ENCODE results near the gene FKBP11.

Gene FKBP11

DNA sequence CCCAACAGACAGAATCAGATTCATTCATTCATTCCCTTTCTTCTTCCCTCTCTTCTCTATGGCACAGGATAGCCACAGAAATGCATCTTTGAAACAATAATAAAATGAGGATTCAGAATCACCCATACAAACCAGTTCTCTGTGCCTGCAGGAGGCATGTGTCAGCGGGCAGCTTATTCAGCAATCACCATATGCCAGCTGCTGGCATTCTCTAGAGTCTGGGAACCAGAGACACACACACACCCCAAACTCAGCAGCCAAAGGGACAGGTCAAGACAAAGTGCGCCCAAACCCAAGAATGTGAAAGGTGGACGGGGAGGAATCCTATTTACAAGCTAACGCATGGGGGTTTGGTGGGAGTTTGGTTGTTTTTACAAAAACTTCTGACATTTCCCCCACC, 17.9 kb upstream of the FKBP11 start:
- CTCF ChIA-PET: interaction anchor here (1.1 to 1.3 kb wide), 2 partner anchors 9 to 25 kb away, joined by 3 to 4 read pairs; no protein-coding TSS in a partner anchor
- H3K4me1 Mint-ChIP-seq: peaks cover 20% of the 10 kb centered on the region
- DNase-seq: no peak
- H3K27me3 Mint-ChIP-seq: no peaks in the 10 kb centered on the region
- peaks cover 19% of the 10 kb centered on the region for H3K36me3 Mint-ChIP-seq
- no peak overlapping the region for H3K4me3 Mint-ChIP-seq
- H3K9me3 Mint-ChIP-seq: no peaks in the 10 kb centered on the region
- H3K27ac Mint-ChIP-seq: no peak overlapping the region

DNA sequence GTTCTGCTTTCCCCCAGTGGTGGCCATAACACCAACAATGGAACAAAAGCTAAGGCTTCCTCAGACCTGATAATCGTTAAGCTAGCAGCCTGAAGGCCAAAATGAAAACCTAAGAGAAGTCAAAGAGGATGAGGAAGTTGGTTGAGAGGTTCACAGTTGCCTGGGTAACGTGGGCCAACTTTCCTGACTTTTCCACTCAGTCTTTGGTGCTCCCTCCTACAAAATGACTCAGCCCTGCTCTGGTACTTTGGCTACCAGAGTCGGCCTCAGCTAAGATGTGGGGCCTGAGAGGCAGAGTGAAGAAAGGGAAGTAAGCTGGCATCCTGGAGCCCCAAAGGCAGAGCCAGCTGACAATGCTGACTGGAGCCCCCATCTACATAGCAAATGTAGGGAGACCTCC, 14.9 kb upstream of the FKBP11 start:
- Mint-ChIP-seq H3K4me3 (no peak overlapping the region), H3K27ac (no peak overlapping the region), H3K36me3 (peaks cover 25% of the 10 kb centered on the region), H3K4me1 (peaks cover 10% of the 10 kb centered on the region), H3K9me3 (no peaks in the 10 kb centered on the region), H3K27me3 (no peaks in the 10 kb centered on the region)
- DNase-seq: no peak
- CTCF ChIA-PET: interaction anchor here (1.0 to 7.7 kb wide), 4 partner anchors 11 to 87 kb away, joined by 3 to 77 read pairs (median 4); partner anchors contain the start of gene DDX23

DNA sequence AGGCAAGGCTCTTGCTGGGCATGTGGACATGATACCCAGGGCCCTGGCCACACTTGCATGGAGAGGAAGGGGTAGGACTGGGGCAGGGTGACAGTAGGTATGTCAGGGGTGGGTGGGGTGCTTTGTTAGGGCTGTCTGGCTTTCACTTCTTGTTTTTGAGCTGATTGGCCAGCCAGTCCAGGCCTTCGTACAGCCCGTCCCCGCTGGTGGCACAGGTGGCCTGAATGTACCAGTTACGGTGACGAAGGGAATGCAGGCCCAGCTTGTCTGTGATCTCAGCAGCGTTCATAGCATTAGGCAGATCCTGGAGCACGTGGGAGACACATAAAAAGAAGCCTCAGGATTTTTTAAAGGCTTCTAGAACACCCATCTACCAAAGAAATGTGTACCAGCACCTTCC, 13.5 kb upstream of the FKBP11 start:
- H3K27ac Mint-ChIP-seq: no peak overlapping the region
- no peaks in the 10 kb centered on the region for H3K9me3 Mint-ChIP-seq
- DNase-seq: no peak
- peaks cover 10% of the 10 kb centered on the region for H3K4me1 Mint-ChIP-seq
- peaks cover 35% of the 10 kb centered on the region for H3K36me3 Mint-ChIP-seq
- no peaks in the 10 kb centered on the region for H3K27me3 Mint-ChIP-seq
- CTCF ChIA-PET: interaction anchor here (0.8 to 7.7 kb wide), 6 partner anchors 9 to 86 kb away, joined by 3 to 77 read pairs (median 4); partner anchors contain the start of genes DDX23 and WNT1
- no peak overlapping the region for H3K4me3 Mint-ChIP-seq

DNA sequence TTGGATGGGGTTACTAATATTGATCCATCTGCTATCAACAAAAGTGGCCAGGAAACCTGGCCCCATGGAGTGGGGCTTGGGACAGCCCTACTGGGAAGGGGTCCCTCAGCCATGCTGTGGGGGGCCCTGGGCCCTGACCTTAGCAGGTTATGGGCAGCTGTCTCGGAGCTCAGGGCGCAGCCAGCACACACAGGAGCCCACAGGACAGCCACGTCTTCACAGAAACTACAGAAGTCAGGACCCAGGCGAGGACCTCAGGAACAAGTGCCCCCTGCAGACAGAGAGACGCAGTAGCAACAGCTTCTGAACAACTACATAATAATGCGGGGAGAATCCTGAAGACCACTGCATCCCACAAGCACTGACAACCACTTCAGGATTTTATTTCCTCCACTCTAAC, 11.9 kb upstream of the FKBP11 start:
- H3K27ac Mint-ChIP-seq: no peak overlapping the region
- H3K27me3 Mint-ChIP-seq: no peaks in the 10 kb centered on the region
- no peak for DNase-seq
- no peaks in the 10 kb centered on the region for H3K9me3 Mint-ChIP-seq
- peaks cover 11% of the 10 kb centered on the region for H3K4me1 Mint-ChIP-seq
- H3K36me3 Mint-ChIP-seq: peaks cover 42% of the 10 kb centered on the region
- H3K4me3 Mint-ChIP-seq: no peak overlapping the region
- CTCF ChIA-PET: interaction anchor here (0.6 to 7.7 kb wide), 10 partner anchors 10 to 84 kb away, joined by 3 to 77 read pairs (median 4); partner anchors contain the start of gene DDX23

DNA sequence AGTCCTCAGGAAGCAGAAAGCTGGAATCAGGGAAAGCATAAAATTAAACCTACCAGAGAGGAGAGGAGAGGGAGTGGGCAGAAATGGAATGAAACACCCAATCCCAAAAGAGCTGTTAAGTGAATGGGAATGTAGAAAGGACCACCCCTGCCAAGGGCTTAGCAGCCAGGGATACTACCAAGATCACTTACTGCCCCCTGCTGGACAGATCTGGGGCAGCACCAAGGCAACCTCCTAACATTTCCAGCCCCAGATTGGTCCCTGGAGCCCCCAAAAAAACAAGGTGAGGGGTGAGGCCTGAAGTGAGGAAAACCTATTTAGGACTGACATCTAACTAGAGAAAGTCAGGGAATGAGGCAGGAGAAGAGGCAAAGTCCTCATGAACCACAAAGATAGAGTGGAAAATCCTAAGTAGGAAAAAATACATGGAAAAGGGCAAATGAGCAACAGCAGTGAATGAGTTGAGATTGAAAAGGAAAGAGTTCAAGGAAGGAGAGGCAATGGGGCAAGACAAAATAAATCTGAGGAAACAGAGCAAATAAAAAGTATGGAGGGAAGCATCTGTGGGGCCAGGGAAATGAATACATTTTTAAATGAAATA, 11.2 kb upstream of the FKBP11 start:
- Mint-ChIP-seq H3K27me3 (no peaks in the 10 kb centered on the region), H3K9me3 (no peaks in the 10 kb centered on the region), H3K4me1 (peaks cover 11% of the 10 kb centered on the region), H3K4me3 (no peak overlapping the region), H3K27ac (no peak overlapping the region), H3K36me3 (peaks cover 42% of the 10 kb centered on the region)
- CTCF ChIA-PET: interaction anchor here (0.7 to 7.7 kb wide), 23 partner anchors 10 to 117 kb away, joined by 3 to 77 read pairs (median 4); partner anchors contain the start of genes DDX23, FKBP11 and RND1
- peak; percentile 88 for DNase-seq

DNA sequence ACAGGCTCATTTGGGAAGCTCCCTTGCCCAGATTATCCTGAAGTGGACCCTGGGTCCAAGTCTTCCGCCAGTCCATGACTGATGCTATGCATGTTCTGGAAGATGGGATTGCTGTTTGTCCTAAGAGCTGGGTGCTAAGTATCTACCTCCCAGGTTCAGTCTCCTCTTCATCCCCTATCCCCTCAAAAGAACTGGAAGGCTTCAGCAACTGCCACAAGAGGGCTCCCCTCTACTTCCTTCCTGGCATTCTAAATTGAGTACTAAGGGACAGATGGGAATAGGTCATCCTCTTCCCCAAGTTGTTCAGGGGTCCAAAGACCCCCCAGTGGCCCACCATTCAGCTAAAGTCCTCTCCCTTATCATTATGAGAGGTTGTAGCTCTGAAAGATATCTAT, 9.0 kb upstream of the FKBP11 start:
- DNase-seq: no peak
- H3K4me3 Mint-ChIP-seq: no peak overlapping the region

DNA sequence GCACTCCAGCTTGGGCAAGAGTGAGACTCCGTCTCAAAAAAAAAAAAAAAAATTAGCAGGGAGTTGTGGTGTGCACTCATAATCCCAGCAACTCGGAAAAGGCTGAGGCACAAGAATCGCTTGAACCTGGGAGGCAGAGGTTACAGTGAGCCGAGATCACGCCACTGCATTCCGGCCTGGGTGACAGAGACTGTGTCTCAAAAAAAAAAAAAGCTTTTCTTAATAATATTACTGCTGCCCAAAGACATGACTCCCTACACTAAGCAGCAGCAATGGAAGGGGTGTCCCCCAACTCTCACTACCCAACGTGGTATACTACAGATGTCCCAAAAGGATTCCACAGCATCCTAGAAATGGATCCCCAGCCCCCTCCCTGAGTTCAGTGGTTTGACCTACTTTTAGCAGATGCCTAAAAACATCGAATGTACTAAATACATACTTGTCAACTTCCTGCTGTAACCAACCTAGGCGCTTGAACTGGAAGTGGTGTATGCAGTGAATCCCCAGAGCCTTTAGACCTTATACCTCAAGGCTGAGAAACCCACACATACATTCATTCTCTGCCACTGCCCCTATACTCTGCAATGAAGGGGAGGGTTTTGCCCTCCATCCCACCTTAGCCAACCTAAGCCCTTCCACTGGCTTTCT, 8.5 kb upstream of the FKBP11 start:
- H3K27me3 Mint-ChIP-seq: no peaks in the 10 kb centered on the region
- no peak for DNase-seq
- peak overlapping the region; percentile 77 for H3K27ac Mint-ChIP-seq
- peaks cover 51% of the 10 kb centered on the region for H3K36me3 Mint-ChIP-seq
- no peak overlapping the region for H3K4me3 Mint-ChIP-seq
- peaks cover 11% of the 10 kb centered on the region for H3K4me1 Mint-ChIP-seq
- CTCF ChIA-PET: interaction anchor here (0.8 to 7.7 kb wide), 9 partner anchors 8 to 81 kb away, joined by 3 to 77 read pairs (median 4); partner anchors contain the start of genes ARF3, DDX23 and FKBP11
- H3K9me3 Mint-ChIP-seq: no peaks in the 10 kb centered on the region

More for the DNA sequence above, 9.0 kb upstream of the FKBP11 start:
- H3K9me3 Mint-ChIP-seq: no peaks in the 10 kb centered on the region
- peak overlapping the region; percentile 77 for H3K27ac Mint-ChIP-seq
- peaks cover 49% of the 10 kb centered on the region for H3K36me3 Mint-ChIP-seq
- no peaks in the 10 kb centered on the region for H3K27me3 Mint-ChIP-seq
- H3K4me1 Mint-ChIP-seq: peaks cover 11% of the 10 kb centered on the region
- CTCF ChIA-PET: interaction anchor here (0.7 to 7.7 kb wide), 10 partner anchors 9 to 81 kb away, joined by 3 to 77 read pairs (median 4); partner anchors contain the start of genes ARF3, DDX23 and FKBP11

DNA sequence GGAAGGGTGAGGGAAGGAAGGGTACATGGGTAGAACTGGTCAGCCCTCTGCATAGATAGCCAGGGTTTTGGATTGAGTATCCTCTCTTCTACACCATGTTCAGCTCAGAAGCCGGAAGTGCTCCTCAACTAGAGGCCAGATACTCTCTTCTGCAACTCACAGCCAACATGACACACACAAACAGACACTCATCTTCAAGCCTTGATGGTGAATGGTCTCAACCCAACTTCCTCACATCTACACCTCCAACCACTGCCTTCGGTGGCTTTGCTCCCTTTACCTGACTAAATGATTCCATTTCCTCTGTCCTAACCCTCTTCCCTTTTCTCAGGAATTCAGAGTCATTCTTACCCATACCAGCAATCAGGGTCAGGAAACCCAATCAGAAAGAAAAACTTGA, 7.6 kb upstream of the FKBP11 start:
- Mint-ChIP-seq H3K36me3 (peaks cover 48% of the 10 kb centered on the region), H3K4me3 (no peak overlapping the region), H3K4me1 (peaks cover 11% of the 10 kb centered on the region), H3K9me3 (no peaks in the 10 kb centered on the region), H3K27ac (peak overlapping the region; percentile 53), H3K27me3 (no peaks in the 10 kb centered on the region)
- CTCF ChIA-PET: interaction anchor here (1.2 to 7.7 kb wide), 4 partner anchors 30 to 80 kb away, joined by 3 to 77 read pairs (median 16); partner anchors contain the start of gene DDX23
- DNase-seq: no peak

DNA sequence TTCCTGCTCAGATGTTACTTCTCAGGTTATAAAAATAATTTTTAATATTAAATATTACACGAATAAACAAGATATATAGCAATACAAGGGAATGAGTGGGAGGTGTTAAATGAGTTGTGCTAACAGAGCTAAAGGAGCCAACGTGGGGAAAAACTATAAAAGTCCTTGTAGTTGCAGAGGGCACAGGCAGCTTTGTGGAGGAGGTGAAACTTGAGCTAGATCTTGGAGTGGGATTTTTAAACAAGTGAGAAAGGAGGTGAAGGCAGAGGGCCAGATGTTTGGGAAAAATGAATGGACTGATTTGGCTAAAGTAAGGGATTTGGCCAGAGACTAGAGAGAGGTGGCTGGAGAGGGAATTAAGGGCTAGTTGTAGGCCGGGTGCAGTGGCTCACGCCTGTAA, 5.2 kb upstream of the FKBP11 start:
- Mint-ChIP-seq H3K4me3 (no peak overlapping the region), H3K9me3 (no peaks in the 10 kb centered on the region), H3K27ac (no peak overlapping the region), H3K27me3 (no peaks in the 10 kb centered on the region), H3K36me3 (peaks cover 43% of the 10 kb centered on the region), H3K4me1 (peaks cover 21% of the 10 kb centered on the region)
- CTCF ChIA-PET: interaction anchor here (1.0 to 6.0 kb wide), 4 partner anchors 27 to 77 kb away, joined by 3 to 22 read pairs (median 6); a partner anchor contains a TSS
- DNase-seq: no peak

DNA sequence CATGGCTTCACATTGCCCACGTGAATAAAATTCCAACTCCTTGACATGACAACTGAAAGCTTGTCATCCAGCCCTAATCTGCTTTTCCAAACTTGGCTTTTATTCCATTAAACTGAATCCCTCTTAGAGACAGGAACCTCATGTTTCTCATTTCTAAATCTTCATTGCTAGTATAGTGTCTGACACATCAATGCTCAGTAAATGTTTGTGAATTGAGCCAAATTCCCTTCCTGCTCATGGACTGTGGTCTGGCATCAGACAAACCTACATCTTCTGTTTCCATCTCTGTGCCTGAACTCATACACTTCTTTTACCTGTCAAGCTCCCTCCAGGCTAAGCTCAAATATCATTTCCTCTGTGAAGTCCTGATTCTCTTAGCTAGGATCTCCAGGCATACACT, 4.3 kb upstream of the FKBP11 start:
- Mint-ChIP-seq H3K4me1 (peaks cover 23% of the 10 kb centered on the region), H3K36me3 (peaks cover 42% of the 10 kb centered on the region), H3K4me3 (no peak overlapping the region), H3K27ac (no peak overlapping the region), H3K27me3 (peaks cover 3% of the 10 kb centered on the region), H3K9me3 (no peaks in the 10 kb centered on the region)
- DNase-seq: no peak
- CTCF ChIA-PET: interaction anchor here (1.2 to 6.0 kb wide), 4 partner anchors 10 to 76 kb away, joined by 3 to 22 read pairs (median 6); a partner anchor contains a TSS

DNA sequence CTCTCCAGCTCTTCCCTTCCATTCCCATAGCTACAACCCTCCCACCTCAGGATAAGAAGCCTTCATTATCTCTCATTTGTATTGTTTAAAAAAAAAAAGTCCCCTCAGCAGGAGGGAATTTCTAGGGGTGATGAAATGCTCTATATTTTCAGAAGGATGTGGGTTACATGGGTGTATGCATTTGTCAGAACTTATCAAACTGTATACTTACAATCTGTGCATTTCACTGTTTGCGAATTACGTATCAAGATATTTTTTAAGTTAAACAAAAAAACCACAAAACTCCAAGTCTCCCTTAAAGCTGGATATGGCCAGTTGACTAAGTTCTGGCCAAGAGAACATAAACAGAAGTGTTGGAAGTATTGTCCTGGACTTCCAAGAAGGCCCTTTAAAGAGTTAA, 2.0 kb upstream of the FKBP11 start:
- Mint-ChIP-seq H3K27ac (no peak overlapping the region), H3K4me1 (peaks cover 31% of the 10 kb centered on the region), H3K4me3 (peak overlapping the region; percentile 26)

DNA sequence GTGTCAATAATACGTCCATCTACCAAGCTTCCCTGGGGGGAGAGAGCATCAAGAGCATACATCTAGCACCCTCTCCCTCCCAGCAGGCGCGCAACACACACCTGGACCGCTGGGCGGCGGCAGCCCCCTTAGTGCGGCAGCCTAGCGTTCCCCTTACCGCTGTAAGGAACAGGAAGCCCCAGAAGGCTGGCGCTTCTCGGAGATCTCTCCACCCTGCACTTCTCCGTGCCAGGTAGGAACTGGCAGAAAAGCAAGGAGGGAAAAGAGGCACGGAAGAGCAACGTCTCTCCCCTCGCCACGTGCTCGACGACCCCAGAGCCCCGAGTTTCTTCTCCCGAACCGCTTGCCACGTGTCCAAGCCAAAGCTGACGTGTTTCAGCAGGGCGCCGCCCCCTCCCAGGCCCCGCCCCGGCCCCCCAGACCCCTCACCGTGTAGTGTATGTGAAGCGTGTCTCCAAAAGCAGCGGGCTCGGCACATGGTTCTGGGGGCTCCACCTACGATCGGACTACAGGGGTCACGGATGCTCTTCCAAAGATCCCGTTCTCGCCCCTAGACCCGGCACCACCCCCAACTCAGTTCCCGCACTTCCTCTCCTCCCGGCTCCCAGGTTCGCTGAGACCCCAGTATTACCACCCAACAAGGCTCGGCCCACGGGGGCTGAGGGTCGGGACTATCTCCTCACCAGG, 532 bp downstream of the FKBP11 start:
- Mint-ChIP-seq H3K9me3 (no peaks in the 10 kb centered on the region), H3K27me3 (peaks cover 4% of the 10 kb centered on the region), H3K36me3 (peaks cover 43% of the 10 kb centered on the region), H3K4me3 (peak overlapping the region; percentile 92), H3K27ac (peak overlapping the region; percentile 90), H3K4me1 (peaks cover 31% of the 10 kb centered on the region)
- CTCF ChIA-PET: interaction anchor here (1.0 to 3.2 kb wide), 12 partner anchors 10 to 105 kb away, joined by 3 to 15 read pairs (median 6); partner anchors contain the start of gene DDX23
- DNase-seq: peak; percentile 80

More for the DNA sequence above, 2.0 kb upstream of the FKBP11 start:
- no peaks in the 10 kb centered on the region for H3K9me3 Mint-ChIP-seq
- CTCF ChIA-PET: interaction anchor here (0.9 to 3.2 kb wide), 6 partner anchors 9 to 75 kb away, joined by 3 to 15 read pairs (median 4); partner anchors contain the start of gene DDX23
- H3K27me3 Mint-ChIP-seq: peaks cover 4% of the 10 kb centered on the region
- H3K36me3 Mint-ChIP-seq: peaks cover 42% of the 10 kb centered on the region
- DNase-seq: no peak

DNA sequence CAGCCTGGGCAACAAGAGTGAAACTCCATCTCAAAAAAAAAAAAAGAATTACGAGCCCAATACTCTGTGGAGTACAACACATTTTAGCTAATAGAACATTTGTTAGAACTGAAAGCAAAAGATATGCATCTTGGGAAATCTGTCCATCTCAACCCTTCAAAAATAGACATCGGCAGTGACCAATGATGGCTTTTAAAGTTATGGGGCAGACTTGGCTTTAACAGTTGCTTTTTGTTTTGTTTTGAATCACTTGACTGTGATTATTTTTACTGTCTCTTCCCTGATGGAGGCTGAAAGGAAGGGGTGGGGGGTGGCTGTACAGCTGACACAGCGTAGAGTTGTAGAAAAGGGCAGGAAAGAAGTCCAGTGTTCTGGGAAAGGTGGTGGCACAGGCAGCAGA, 2.2 kb downstream of the FKBP11 start:
- CTCF ChIA-PET: interaction anchor here (1.4 to 1.8 kb wide), 4 partner anchors 57 to 75 kb away, joined by 4 to 7 read pairs (median 6); no protein-coding TSS in a partner anchor
- no peaks in the 10 kb centered on the region for H3K9me3 Mint-ChIP-seq
- H3K36me3 Mint-ChIP-seq: peaks cover 40% of the 10 kb centered on the region
- H3K4me3 Mint-ChIP-seq: no peak overlapping the region
- H3K27me3 Mint-ChIP-seq: peaks cover 4% of the 10 kb centered on the region
- H3K27ac Mint-ChIP-seq: peak overlapping the region; percentile 52
- peaks cover 41% of the 10 kb centered on the region for H3K4me1 Mint-ChIP-seq
- no peak for DNase-seq

All from activated naive CD4-positive, alpha-beta T cell treated with anti-CD3 and anti-CD28 coated beads, Interleukin-2, amount 10 ng/mL, durations not matched to agents 7 days and 5 days (primary cell).